Measurements from ENCODE around the gene MITF. TPM values are rescaled to one million over a fixed set of nuclear protein-coding genes. Genes with fewer than 3 reads are reported as not detected.

Gene MITF
- total and polyA plus RNA-seq, 4 donors: 0.91 to 2.9 (median 2.3) TPM

GRCh38 chr3:69879051-69879450 lies 139.8 kb downstream of the MITF start:
- no peak overlapping the region for H3K27ac ChIP-seq (ENCODE audit: low read depth in 1 of 2, low read length in 2 of 2)
- no peak for DNase-seq (ENCODE audit: low spot score)
- H3K4me3 ChIP-seq (ENCODE audit: low read depth in 1 of 3, low read length in 3 of 3): no peak overlapping the region
- H3K27me3 ChIP-seq (ENCODE audit: control insufficient read depth in 4 of 4, insufficient read depth in 4 of 4, low read length in 3 of 4): no peaks in the 10 kb centered on the region
- H3K36me3 ChIP-seq (ENCODE audit: control insufficient read depth in 4 of 4, insufficient read depth in 3 of 4, low read depth in 1 of 4, low read length in 3 of 4): no peaks in the 10 kb centered on the region
- no peaks in the 10 kb centered on the region for H3K4me1 ChIP-seq (ENCODE audit: control insufficient read depth in 4 of 4, insufficient read depth in 4 of 4, low read length in 3 of 4)
- WGBS: 96% methylated on average over 14 of the region's 14 CpGs
- no peak overlapping the region for H3K9ac ChIP-seq (ENCODE audit: low read depth in 1 of 2, low read length in 2 of 2)
- H3K9me3 ChIP-seq (ENCODE audit: control insufficient read depth in 4 of 4, low read length in 3 of 4): no peaks in the 10 kb centered on the region
- TF ChIP-seq EGR1 (IDR thresholded peaks at IDR 0.05; ENCODE audit: low read depth in 2 of 2) (no peak), JUND (IDR thresholded peaks at IDR 0.05) (no peak), HNF4A (conservative IDR thresholded peaks at IDR 0.05) (no peak), HNF4G (IDR thresholded peaks at IDR 0.05) (no peak), FOXA1 (IDR thresholded peaks at IDR 0.05) (no peak), RXRA (IDR thresholded peaks at IDR 0.05) (no peak), MAX (IDR thresholded peaks at IDR 0.05) (no peak), FOXA2 (IDR thresholded peaks at IDR 0.05) (no peak), YY1 (IDR thresholded peaks at IDR 0.05) (no peak), TAF1 (conservative IDR thresholded peaks at IDR 0.05) (no peak), ZBTB33 (IDR thresholded peaks at IDR 0.05) (no peak), GABPA (IDR thresholded peaks at IDR 0.05 in 1 of 2, conservative IDR thresholded peaks at IDR 0.05 in 1 of 2) (no peak), NR2F2 (IDR thresholded peaks at IDR 0.05) (no peak), ATF3 (IDR thresholded peaks at IDR 0.05) (no peak), RAD21 (IDR thresholded peaks at IDR 0.05) (no peak), SP1 (IDR thresholded peaks at IDR 0.05) (no peak)
- TF ChIP-seq, protein P1, sequence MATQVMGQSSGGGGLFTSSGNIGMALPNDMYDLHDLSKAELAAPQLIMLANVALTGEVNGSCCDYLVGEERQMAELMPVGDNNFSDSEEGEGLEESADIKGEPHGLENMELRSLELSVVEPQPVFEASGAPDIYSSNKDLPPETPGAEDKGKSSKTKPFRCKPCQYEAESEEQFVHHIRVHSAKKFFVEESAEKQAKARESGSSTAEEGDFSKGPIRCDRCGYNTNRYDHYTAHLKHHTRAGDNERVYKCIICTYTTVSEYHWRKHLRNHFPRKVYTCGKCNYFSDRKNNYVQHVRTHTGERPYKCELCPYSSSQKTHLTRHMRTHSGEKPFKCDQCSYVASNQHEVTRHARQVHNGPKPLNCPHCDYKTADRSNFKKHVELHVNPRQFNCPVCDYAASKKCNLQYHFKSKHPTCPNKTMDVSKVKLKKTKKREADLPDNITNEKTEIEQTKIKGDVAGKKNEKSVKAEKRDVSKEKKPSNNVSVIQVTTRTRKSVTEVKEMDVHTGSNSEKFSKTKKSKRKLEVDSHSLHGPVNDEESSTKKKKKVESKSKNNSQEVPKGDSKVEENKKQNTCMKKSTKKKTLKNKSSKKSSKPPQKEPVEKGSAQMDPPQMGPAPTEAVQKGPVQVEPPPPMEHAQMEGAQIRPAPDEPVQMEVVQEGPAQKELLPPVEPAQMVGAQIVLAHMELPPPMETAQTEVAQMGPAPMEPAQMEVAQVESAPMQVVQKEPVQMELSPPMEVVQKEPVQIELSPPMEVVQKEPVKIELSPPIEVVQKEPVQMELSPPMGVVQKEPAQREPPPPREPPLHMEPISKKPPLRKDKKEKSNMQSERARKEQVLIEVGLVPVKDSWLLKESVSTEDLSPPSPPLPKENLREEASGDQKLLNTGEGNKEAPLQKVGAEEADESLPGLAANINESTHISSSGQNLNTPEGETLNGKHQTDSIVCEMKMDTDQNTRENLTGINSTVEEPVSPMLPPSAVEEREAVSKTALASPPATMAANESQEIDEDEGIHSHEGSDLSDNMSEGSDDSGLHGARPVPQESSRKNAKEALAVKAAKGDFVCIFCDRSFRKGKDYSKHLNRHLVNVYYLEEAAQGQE (IDR thresholded peaks at IDR 0.05): no peak
- TF ChIP-seq, protein P2, sequence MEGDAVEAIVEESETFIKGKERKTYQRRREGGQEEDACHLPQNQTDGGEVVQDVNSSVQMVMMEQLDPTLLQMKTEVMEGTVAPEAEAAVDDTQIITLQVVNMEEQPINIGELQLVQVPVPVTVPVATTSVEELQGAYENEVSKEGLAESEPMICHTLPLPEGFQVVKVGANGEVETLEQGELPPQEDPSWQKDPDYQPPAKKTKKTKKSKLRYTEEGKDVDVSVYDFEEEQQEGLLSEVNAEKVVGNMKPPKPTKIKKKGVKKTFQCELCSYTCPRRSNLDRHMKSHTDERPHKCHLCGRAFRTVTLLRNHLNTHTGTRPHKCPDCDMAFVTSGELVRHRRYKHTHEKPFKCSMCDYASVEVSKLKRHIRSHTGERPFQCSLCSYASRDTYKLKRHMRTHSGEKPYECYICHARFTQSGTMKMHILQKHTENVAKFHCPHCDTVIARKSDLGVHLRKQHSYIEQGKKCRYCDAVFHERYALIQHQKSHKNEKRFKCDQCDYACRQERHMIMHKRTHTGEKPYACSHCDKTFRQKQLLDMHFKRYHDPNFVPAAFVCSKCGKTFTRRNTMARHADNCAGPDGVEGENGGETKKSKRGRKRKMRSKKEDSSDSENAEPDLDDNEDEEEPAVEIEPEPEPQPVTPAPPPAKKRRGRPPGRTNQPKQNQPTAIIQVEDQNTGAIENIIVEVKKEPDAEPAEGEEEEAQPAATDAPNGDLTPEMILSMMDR (IDR thresholded peaks at IDR 0.05; ENCODE audit: low read depth, low read length, missing input control): no peak
